A673 (cell line): ENCODE results near the gene OLIG1.

Experiments
- CTCF ChIP-seq: fragments of 300-800, 200-600 bp; sonication (generic); conservative IDR thresholded peaks from 2 replicates; pipeline ENCODE4 v1.5.1; 2017; ENCODE audit warnings: low read depth, mild to moderate bottlenecking, antibody characterized with exemption, low read length, moderate library complexity, mixed read lengths
- EZH2 ChIP-seq: fragments of 200-600 bp; sonication (generic); IDR thresholded peaks from 2 replicates; pipeline ENCODE4 v1.6.1; 2017; ENCODE audit warnings: borderline replicate concordance, low read depth, mild to moderate bottlenecking, mixed read lengths, antibody characterized with exemption, low read length; ENCODE audit not compliant: poor library complexity, severe bottlenecking

GRCh38 chr21:33101300-33101911 lies 31.5 kb downstream of the OLIG1 start:
- no peak for TF ChIP-seq EZH2
- no peak for TF ChIP-seq CTCF
